GM21447 (cell line): ENCODE measurements around the gene NAALADL2.

Experiments
- ATAC-seq: cut with Tn5 transposase; IDR thresholded peaks from one replicate; pipeline ENCODE4 v1.9.1; 2021; ENCODE audit not compliant: unreplicated experiment

NAALADL2 gene

GRCh38 chr3:174959556-174960065 lies 100.5 kb downstream of the NAALADL2 start:
- no peak for ATAC-seq

- no peak for ATAC-seq
Measured at GRCh38 chr3:174960898-174961297, 101.8 kb downstream of the NAALADL2 start.

GRCh38 chr3:174973465-174973864 lies 114.3 kb downstream of the NAALADL2 start:
- ATAC-seq, result no peak

GRCh38 chr3:174986685-174987084 lies 127.6 kb downstream of the NAALADL2 start:
- no peak for ATAC-seq

- ATAC-seq, result no peak
Measured at GRCh38 chr3:175001091-175001490, 142.0 kb downstream of the NAALADL2 start.

- ATAC-seq, result no peak
Measured at GRCh38 chr3:175002732-175003143, 143.6 kb downstream of the NAALADL2 start.

- ATAC-seq, result no peak
Measured at GRCh38 chr3:175003590-175003989, 144.5 kb downstream of the NAALADL2 start.

- ATAC-seq, result no peak
Measured at GRCh38 chr3:175005193-175005592, 146.1 kb downstream of the NAALADL2 start.

- no peak for ATAC-seq
Measured at GRCh38 chr3:175005881-175006280, 146.7 kb downstream of the NAALADL2 start.

- ATAC-seq, result no peak
Measured at GRCh38 chr3:175007306-175007705, 148.2 kb downstream of the NAALADL2 start.

GRCh38 chr3:175009295-175009694 lies 150.2 kb downstream of the NAALADL2 start:
- no peak for ATAC-seq

- no peak for ATAC-seq
Measured at GRCh38 chr3:175015056-175015635, 156.0 kb downstream of the NAALADL2 start.

GRCh38 chr3:175018946-175019727 lies 160.0 kb downstream of the NAALADL2 start:
- ATAC-seq, result no peak

GRCh38 chr3:175020101-175020500 lies 161.0 kb downstream of the NAALADL2 start:
- no peak for ATAC-seq

GRCh38 chr3:175029828-175030227 lies 170.7 kb downstream of the NAALADL2 start:
- no peak for ATAC-seq

GRCh38 chr3:175039875-175040274 lies 180.7 kb downstream of the NAALADL2 start:
- ATAC-seq, result no peak

GRCh38 chr3:175041369-175041768 lies 182.2 kb downstream of the NAALADL2 start:
- no peak for ATAC-seq

GRCh38 chr3:175046601-175047000 lies 187.5 kb downstream of the NAALADL2 start:
- no peak for ATAC-seq

GRCh38 chr3:175047786-175048185 lies 188.7 kb downstream of the NAALADL2 start:
- ATAC-seq, result no peak

GRCh38 chr3:175057401-175057800 lies 198.3 kb downstream of the NAALADL2 start:
- ATAC-seq, result no peak

- ATAC-seq, result no peak
Measured at GRCh38 chr3:175059788-175060187, 200.7 kb downstream of the NAALADL2 start.

GRCh38 chr3:175065497-175065896 lies 206.4 kb downstream of the NAALADL2 start:
- no peak for ATAC-seq
